Hematopoietic multipotent progenitor cell treated with erythropoietin and hydrocortisone succinate and interleukin-3 and kit ligand, for 4 days (in vitro differentiated cells): ENCODE data around the gene FAM9C.

Source experiments
- DNase-seq: peaks from one replicate; pipeline ENCODE4 v3.0.0-alpha.2; 2015

FAM9C gene

GRCh38 chrX:13001961-13002671 is 42.3 kb downstream of the FAM9C start:
- DNase-seq, result no peak

GRCh38 chrX:13001097-13001496 is 43.3 kb downstream of the FAM9C start:
- DNase-seq, result no peak

DNA sequence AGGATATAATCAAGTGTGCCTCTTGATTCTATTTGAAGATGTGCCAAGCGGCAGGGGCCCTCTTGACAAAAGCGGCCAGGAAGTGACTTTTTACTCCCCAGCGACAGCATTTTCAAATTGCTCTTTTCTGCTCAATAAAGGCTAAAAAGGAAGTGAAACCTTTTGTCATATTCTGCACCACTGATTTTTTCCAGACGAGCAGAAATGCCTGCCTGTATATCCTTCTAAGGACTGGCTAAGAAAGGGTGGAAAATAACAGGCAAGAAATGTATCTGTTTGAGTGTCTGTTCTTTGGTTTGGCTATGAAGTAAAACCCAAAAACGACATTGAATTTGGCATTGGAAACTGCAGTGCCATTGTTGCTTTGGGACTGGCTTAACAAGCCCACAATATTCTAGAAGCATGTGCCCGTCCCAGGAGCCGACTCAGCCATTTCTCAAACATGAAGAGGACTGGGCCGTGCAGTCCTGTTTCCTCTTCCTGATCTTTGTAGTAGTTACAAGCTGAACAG is 44.1 kb downstream of the FAM9C start:
- DNase-seq, result no peak

DNA sequence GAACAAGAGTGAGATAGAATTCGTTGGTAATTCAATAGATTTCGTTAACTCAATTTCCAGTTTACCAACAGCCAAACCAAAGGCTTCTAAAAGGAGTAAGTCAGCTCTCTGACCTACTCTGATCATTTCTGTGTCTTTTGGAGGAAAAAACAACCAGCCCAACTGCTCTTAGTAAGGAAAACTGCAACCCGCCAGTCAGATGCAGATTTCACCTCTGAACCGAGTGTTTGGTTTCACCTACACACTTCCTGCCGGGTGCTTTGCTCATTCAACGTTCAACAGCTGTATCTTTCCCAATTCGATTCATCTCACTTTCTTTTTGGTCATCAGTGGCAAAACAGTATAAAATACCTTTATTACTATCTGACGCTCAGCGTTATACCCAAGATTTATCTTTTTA is 45.0 kb downstream of the FAM9C start:
- DNase-seq, result no peak

- DNase-seq, result no peak
Measured at GRCh38 chrX:12997906-12998687, 46.3 kb downstream of the FAM9C start.

DNA sequence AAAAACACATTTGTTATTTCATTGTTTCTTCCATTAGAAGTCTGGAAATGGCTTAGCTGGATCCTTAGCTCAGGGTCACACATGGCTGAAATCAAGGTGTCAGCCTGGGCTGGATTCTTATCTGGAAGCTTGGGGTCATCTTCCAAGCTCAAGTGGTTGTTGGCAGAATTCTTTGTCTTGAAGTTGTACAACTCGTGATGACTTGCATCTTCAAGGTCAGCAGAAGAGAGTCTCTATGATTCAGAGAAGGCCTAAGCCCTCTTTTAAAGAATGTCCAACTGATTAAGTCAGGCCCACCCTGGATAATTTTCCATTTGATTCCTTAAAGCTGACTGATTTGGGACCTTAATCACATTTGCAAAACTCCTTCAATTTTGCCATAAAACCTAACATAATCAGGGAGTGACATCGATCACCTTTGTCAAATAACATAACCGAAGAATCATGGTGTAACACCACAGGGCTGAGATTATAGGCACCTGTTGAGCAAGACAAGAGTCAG is 47.4 kb downstream of the FAM9C start:
- no peak for DNase-seq

DNA sequence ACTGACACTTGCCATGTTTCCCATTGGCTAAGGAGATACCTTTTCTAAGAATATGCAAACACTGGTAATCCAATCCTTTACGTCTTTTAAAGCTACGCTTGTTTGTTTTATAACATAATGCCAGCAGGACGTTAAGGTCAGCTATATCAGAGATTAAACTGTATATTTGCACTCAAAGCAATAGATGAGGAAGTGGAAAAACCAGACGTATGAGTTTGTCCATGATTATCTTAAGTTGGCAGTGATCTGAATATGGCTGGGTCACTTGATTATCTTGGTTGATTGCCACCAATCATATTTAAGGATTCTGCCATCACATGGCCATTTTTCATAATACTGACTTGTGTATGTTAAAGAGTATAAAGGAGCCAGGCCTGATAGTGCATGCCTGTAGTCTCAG is 50.1 kb downstream of the FAM9C start:
- DNase-seq, result peak; percentile 45

DNA sequence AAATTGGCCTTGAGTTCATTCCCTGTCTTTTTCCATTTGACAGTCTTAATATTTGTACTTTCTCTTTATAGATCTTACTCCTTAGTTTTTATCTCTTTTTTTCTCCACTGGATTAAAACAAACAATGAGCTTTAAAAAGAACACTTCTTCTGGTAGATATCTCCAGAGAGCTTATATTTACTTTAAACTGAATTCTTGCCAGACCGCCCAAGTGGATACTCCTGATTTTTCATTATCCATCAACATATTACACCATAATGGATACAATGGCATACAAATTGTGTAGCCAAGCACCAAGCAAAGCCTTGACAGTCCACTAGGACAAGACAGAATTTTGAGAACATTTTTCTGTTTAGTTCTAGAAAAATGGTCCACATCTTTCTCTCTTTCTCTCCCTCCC is 50.6 kb downstream of the FAM9C start:
- DNase-seq, result no peak

DNA sequence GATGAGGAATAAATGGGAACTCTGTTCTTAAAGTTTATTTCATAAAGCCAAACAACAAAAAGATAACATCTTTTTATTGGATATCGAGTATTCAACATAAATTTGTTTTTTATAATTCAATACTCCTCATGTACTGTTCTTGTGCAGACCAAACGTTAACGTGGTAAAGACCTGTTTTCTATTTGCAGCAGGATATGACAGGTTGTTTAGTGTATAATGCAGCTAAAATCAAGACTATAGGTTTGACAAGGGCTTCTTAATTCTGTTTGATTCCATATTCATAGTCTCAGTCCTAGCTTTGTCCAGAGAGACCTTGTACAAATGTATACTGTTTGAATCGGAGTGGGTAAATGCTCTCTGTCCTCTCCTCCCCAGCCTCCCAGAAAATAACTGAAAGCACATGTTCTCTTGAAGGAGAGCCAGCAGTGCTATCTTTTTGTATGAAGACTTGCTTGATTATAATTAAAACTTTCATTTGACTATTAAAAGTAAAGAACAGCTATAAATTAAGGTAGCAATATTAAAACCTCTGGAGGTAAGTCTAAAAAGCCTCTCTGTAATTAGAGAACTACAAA is 51.8 kb downstream of the FAM9C start:
- no peak for DNase-seq

- DNase-seq, result no peak
Measured at GRCh38 chrX:12991575-12991974, 52.8 kb downstream of the FAM9C start.

DNA sequence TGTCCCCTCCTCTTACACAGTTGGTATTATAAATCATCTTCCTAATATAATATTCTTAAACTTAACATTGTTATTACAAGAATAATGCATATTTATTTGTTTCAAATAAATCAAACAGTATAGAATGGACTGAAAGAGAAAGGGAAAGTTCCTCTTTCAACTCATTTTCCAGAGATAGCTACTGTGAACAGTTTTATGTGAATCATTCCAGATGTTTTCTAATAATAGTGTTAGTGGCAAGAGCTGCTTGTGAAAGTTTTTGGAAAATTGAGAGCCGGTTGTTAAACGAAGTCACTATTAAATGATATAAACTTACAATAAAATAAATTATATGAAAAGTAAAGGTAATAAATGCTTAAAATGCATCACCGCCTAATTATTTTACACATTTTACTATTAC is 55.0 kb downstream of the FAM9C start:
- DNase-seq, result no peak

- no peak for DNase-seq
Measured at GRCh38 chrX:12988797-12989196, 55.6 kb downstream of the FAM9C start.

- no peak for DNase-seq
Measured at GRCh38 chrX:12987900-12988594, 56.4 kb downstream of the FAM9C start.

DNA sequence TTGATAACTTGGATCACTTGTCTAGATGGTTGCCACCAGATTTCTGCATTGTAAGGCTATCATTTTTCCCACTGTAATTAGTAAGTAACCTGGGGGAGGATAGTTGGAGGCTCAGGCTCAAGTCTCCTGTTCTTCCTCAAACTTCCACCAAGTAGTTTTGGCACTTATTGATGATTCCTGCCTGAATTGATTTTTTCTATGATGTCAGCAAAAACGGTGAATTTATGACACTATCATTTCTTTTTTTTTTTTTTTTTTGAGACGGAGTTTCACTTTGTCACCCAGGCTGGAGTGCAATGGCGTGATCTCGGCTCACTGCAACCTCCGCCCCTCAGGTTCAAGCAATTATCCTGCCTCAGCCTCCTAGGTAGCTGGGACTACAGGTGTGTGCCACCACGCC is 57.1 kb downstream of the FAM9C start:
- no peak for DNase-seq

DNA sequence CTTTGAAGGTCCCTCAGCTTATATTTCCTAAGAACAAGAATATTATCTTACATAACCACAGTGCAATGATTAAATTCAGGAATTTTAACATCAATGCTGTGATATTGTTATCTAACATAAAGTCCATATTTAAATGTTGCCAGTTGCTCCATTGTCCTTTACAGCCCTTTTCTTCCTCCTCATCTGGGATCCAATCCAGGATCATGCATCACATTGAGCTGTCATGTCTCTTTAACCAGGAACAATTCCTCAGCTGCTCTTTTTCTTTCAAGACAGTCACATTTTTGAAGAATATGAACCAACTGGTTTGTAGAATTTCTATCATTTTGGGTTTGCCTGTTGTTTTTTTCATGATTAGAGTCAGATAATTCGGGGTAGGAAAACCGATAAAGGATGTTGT is 57.5 kb downstream of the FAM9C start:
- DNase-seq, result no peak

GRCh38 chrX:12986164-12986779 is 58.1 kb downstream of the FAM9C start:
- peak; percentile 48 for DNase-seq
